SK-N-SH treated with all-trans-retinoic acid at 6 μM for 48 hours (cell line): ENCODE data around the gene LHFPL6.

Experiments used
- ARNTL ChIP-seq: fragments of 450-650 bp; formaldehyde crosslinking; IDR thresholded peaks from 2 replicates; pipeline ENCODE4 v1.5.0; 2020; ENCODE audit warnings: low read depth, mild to moderate bottlenecking, moderate library complexity, borderline replicate concordance
- GLIS3 ChIP-seq: fragments of 250-450 bp; sonication (Bioruptor Pico); IDR thresholded peaks from 2 replicates; pipeline ENCODE4 v1.5.0; 2020; ENCODE audit warnings: mild to moderate bottlenecking, moderate library complexity
- ISL1 ChIP-seq: fragments of 250-450 bp; sonication (Bioruptor Pico); IDR thresholded peaks from 2 replicates; pipeline ENCODE4 v2.1.2; 2022; ENCODE audit warnings: mild to moderate bottlenecking, moderate library complexity
- PATZ1 ChIP-seq: fragments of 250-450 bp; sonication (Bioruptor Pico); IDR thresholded peaks from 2 replicates; pipeline ENCODE4 v1.8.0; 2020; ENCODE audit warnings: mild to moderate bottlenecking, moderate library complexity, borderline replicate concordance
- PPARA ChIP-seq: fragments of 250-450 bp; sonication (Bioruptor Pico); IDR thresholded peaks from 2 replicates; pipeline ENCODE4 v1.5.0; 2020; ENCODE audit warnings: mild to moderate bottlenecking, borderline replicate concordance
- TSHZ2 ChIP-seq: fragments of 250-450 bp; sonication (Bioruptor Pico); IDR thresholded peaks from 2 replicates; pipeline ENCODE4 v1.5.0; 2020; ENCODE audit warnings: mild to moderate bottlenecking, moderate library complexity
- ZFP3 ChIP-seq: fragments of 250-450 bp; sonication (Bioruptor Pico); IDR thresholded peaks from 2 replicates; pipeline ENCODE4 v1.5.0; 2020; ENCODE audit warnings: mild to moderate bottlenecking, moderate library complexity
- ZNF8 ChIP-seq: fragments of 450-650 bp; formaldehyde crosslinking; IDR thresholded peaks from 2 replicates; pipeline ENCODE4 v1.5.0; 2020; ENCODE audit warnings: mild to moderate bottlenecking, moderate library complexity

- TF ChIP-seq PATZ1 (CRISPR knock-in tag) = no peak
- no peak for TF ChIP-seq ISL1
- no peak for TF ChIP-seq TSHZ2
- TF ChIP-seq GLIS3 (CRISPR knock-in tag) = no peak
- TF ChIP-seq ZNF8 (CRISPR knock-in tag) = no peak
- no peak for TF ChIP-seq ZFP3 (CRISPR knock-in tag)
- TF ChIP-seq PPARA (CRISPR knock-in tag) = no peak
- no peak for TF ChIP-seq ARNTL (CRISPR knock-in tag)
These were observed 169.3 kb downstream of the LHFPL6 start for GRCh38 chr13:39433651-39434050.
